OCI-LY7 (cell line): ENCODE data around the gene EIF1B.

ENCODE experiments used
- EZH2phosphoT487 ChIP-seq: fragments of 200-600 bp; sonication (generic); IDR thresholded peaks from 2 replicates; pipeline ENCODE4 v1.6.1; 2018; ENCODE audit warnings: low read depth, borderline replicate concordance, mild to moderate bottlenecking, mixed run types, antibody characterized with exemption, low read length, moderate library complexity, mixed read lengths
- TF ChIP-seq, protein P1 (sequence below): fragments of 200-600 bp; sonication (generic); conservative IDR thresholded peaks from 2 replicates; pipeline ENCODE4 v1.5.1; 2014; ENCODE audit warnings: mild to moderate bottlenecking, antibody characterized with exemption, low read length, moderate library complexity, mixed read lengths

DNA sequence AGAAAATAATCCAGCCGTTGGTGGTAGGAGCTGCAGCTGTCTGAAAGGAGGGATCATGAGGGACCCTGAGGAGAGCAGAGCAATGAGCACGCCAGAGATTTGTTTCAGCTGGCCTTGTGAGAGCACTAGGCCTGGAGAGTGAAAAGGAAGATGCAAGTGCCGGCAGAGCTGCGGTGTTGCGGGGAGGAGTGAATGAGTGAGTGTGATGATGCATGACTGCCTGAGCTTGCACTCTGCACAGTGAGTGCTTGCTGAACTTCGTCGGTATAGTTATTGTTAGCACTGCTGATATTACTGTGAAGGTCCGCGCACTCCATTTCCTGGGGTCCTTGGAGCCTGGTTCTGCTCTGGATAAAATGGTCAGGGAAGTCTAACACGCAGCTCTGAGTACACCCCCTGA, 23.2 kb downstream of the EIF1B start:
- TF ChIP-seq, protein P1, sequence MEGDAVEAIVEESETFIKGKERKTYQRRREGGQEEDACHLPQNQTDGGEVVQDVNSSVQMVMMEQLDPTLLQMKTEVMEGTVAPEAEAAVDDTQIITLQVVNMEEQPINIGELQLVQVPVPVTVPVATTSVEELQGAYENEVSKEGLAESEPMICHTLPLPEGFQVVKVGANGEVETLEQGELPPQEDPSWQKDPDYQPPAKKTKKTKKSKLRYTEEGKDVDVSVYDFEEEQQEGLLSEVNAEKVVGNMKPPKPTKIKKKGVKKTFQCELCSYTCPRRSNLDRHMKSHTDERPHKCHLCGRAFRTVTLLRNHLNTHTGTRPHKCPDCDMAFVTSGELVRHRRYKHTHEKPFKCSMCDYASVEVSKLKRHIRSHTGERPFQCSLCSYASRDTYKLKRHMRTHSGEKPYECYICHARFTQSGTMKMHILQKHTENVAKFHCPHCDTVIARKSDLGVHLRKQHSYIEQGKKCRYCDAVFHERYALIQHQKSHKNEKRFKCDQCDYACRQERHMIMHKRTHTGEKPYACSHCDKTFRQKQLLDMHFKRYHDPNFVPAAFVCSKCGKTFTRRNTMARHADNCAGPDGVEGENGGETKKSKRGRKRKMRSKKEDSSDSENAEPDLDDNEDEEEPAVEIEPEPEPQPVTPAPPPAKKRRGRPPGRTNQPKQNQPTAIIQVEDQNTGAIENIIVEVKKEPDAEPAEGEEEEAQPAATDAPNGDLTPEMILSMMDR, result no peak
- no peak for TF ChIP-seq EZH2phosphoT487
